Measurements from ENCODE around the gene RHOC.

Gene RHOC

DNA sequence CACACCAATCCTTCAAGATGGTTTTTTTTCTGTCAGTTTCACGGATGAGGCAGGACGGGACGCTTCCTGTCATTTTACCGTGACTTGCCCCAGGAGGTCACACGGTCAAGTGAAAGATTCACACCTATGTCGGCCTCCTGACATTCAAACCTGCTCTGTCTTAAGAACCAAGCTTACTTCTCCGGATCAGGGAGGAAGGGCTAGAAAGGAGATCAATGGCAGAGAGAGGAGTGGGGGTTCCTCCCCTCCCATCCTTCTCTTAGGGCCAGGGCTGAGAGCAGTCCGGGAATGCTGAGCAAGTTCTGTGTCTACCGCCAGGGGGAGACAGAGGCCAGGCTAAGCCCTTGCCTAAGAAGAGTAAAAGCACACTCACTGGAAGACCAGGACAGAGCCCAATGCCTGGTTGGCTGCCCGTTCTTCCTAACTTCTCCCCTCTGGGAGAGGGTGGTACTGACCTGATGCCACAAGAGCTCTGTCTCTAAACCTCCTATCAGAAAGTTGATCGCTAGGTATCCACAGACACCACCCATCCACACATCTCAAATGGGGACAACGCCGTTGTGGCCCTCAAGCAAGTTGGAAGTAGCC lies 9.3 kb upstream of the RHOC start:
- Histone ChIP-seq H2BK15ac (replicated peaks; ENCODE audit: low read depth) (no peak overlapping the region), H4K8ac (ENCODE audit: low read depth, low read length) (no peak overlapping the region), H4K5ac (ENCODE audit: low read length) (no peak overlapping the region), H3K4me1 (ENCODE audit: control insufficient read depth, low read depth, low read length) (peaks cover 13% of the 10 kb centered on the region), H3K36me3 (ENCODE audit: control insufficient read depth, insufficient read depth, low read length) (no peaks in the 10 kb centered on the region), H2AK5ac (ENCODE audit: low read length) (peak overlapping the region; percentile 29), H3K79me2 (ENCODE audit: control insufficient read depth, insufficient read depth, low read length) (no peaks in the 10 kb centered on the region), H2BK120ac (ENCODE audit: low read depth, low read length) (no peak overlapping the region), H3K79me1 (ENCODE audit: low read length) (no peaks in the 10 kb centered on the region), H3K4me3 (ENCODE audit: low read length) (no peak overlapping the region), H3K27ac (ENCODE audit: low read depth, low read length) (no peak overlapping the region), H3K27me3 (ENCODE audit: insufficient read depth, low read length, poor library complexity) (no peaks in the 10 kb centered on the region), H2BK5ac (ENCODE audit: low read length) (peak overlapping the region; percentile 29), H3K4me2 (ENCODE audit: low read length) (peak overlapping the region; percentile 81), H3K4ac (ENCODE audit: low read depth, low read length) (no peak overlapping the region), H3K9ac (ENCODE audit: low read length) (peak overlapping the region; percentile 48), H3K23ac (ENCODE audit: low read length) (no peak overlapping the region), H3K56ac (ENCODE audit: low read length) (no peak overlapping the region), H3K18ac (ENCODE audit: low read length) (no peak overlapping the region)
- no CpG with 5 or more reads among the region's 13 CpGs for WGBS (ENCODE audit: extremely low coverage, insufficient coverage, low lambda C conversion rate)
- DNase-seq, result peak; percentile 97

DNA sequence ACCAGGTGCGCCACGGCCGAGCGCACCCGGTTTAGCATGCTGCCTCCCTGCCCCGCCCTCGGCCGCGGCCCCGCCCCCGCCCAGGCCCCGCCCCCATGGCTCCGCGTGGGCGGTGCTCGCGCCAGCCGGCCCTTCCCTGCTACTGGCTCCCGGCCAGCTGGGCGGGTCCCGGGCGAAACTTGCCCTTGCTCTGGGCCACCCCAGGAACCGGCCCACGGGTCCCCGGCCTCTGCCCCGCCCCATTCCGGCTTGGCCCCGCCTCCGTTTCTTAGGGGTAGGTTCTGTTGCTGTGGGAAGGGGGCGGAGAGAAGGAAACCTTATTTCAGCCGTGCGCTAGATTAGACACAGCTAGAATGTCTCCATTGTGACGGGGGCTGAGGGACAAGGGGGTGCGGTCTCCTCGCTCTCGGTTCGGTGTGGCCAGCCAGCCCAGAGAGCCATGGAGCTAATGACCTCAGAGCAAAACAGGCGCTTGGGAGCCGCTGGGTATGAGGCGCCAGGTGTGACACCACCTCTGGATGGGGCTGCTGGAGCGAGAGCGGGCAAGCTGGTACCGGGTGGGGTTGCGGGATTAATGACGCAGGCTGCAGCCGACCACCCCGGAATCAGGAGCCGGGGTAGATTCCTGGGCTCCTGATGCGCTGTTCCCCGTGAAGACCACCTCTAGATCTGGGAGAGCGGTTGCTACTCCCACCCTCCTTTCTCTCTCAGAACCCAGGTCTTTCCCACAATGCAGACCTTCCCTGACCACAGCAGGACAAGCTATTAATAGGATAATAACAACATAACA lies 8.5 kb upstream of the RHOC start, which contains the start of gene PPM1J:
Gene PPM1J (minus strand): TSS at position 69 of the 790 bp plus-strand sequence. CDS start 31 bp downstream, at position 38.
- no peak within 1 kb of the TSS for H3K4ac ChIP-seq (ENCODE audit: low read depth, low read length)
- peak within 1 kb of the TSS; percentile 75 for H3K56ac ChIP-seq (ENCODE audit: low read length)
- no peak within 1 kb of the TSS for H3K27ac ChIP-seq (ENCODE audit: low read depth, low read length)
- H2BK15ac ChIP-seq (replicated peaks; ENCODE audit: low read depth), result no peak within 1 kb of the TSS
- no peaks in the 10 kb centered on the region for H3K36me3 ChIP-seq (ENCODE audit: control insufficient read depth, insufficient read depth, low read length)
- peak; percentile 98 for DNase-seq
- H4K5ac ChIP-seq (ENCODE audit: low read length), result no peak within 1 kb of the TSS
- peak within 1 kb of the TSS; percentile 12 for H3K18ac ChIP-seq (ENCODE audit: low read length)
- H2BK5ac ChIP-seq (ENCODE audit: low read length), result no peak within 1 kb of the TSS
- H2AK5ac ChIP-seq (ENCODE audit: low read length), result no peak within 1 kb of the TSS
- H3K27me3 ChIP-seq (ENCODE audit: insufficient read depth, low read length, poor library complexity), result no peaks in the 10 kb centered on the region
- H3K4me2 ChIP-seq (ENCODE audit: low read length), result peak within 1 kb of the TSS; percentile 99
- no peak within 1 kb of the TSS for H4K8ac ChIP-seq (ENCODE audit: low read depth, low read length)
- peak within 1 kb of the TSS; percentile 57 for H3K4me3 ChIP-seq (ENCODE audit: low read length)
- peak within 1 kb of the TSS; percentile 96 for H3K23ac ChIP-seq (ENCODE audit: low read length)
- whole genome bisulfite sequencing (ENCODE audit: extremely low coverage, insufficient coverage, low lambda C conversion rate), result no CpG with 5 or more reads among the region's 51 CpGs
- no peaks in the 10 kb centered on the region for H3K79me1 ChIP-seq (ENCODE audit: low read length)
- no peaks in the 10 kb centered on the region for H3K79me2 ChIP-seq (ENCODE audit: control insufficient read depth, insufficient read depth, low read length)
- peaks cover 13% of the 10 kb centered on the region for H3K4me1 ChIP-seq (ENCODE audit: control insufficient read depth, low read depth, low read length)
- no peak within 1 kb of the TSS for H2BK120ac ChIP-seq (ENCODE audit: low read depth, low read length)
- peak within 1 kb of the TSS; percentile 67 for H3K9ac ChIP-seq (ENCODE audit: low read length)

DNA sequence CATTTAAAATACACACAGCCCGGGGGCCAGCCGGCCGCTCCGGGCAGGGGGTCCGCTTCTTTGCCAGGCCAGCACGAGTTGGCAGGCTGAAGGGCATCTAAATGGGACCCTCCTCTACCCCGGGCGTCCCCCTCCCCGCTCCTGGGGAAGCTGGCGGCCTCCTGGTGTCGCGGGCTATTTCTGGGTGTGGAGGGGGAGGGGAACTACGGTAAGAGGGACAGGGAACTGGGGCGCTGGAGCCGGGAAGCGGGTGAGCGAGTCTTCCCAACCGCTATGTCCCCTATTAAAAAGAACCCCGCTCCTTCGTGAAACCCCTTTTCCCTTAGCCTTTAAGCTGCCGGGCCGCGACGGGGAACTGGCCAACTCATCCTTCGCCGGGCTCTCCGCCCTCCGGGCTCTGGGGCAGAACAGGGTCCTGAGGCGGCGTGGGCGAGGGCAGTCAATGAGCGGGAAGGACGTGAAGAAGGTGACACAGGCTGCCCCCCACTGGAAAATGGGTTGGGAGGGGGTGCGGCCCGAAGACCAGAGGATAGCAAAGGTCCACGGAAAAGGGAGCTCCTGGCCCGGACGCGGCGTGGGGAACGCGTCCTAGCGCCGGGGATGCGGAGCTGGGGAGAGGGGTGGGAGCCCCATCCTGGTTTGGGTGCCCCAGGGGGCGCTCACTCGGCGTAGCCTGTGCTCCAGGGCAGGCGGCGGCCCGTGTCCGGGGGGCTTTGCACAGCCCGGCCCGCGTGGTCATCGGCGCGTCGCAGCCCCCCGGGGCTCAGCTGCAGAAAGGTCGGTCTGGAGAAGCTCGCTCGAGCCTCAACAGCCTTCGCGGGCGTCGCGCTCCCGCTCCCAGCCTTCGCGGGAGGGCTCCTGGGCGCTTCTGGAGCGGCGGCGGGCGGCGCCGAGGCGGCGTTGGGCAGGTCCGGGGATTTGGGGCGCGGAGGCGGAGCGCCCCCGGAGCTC lies 7.7 kb upstream of the RHOC start:
- Histone ChIP-seq H3K4me3 (ENCODE audit: low read length) (peak overlapping the region; percentile 57), H3K4me2 (ENCODE audit: low read length) (peak overlapping the region; percentile 99), H3K79me1 (ENCODE audit: low read length) (no peaks in the 10 kb centered on the region), H3K23ac (ENCODE audit: low read length) (peak overlapping the region; percentile 96), H2BK15ac (replicated peaks; ENCODE audit: low read depth) (no peak overlapping the region), H4K5ac (ENCODE audit: low read length) (no peak overlapping the region), H3K27ac (ENCODE audit: low read depth, low read length) (no peak overlapping the region), H2AK5ac (ENCODE audit: low read length) (no peak overlapping the region), H3K4me1 (ENCODE audit: control insufficient read depth, low read depth, low read length) (peaks cover 13% of the 10 kb centered on the region), H3K56ac (ENCODE audit: low read length) (peak overlapping the region; percentile 75), H2BK5ac (ENCODE audit: low read length) (no peak overlapping the region), H2BK120ac (ENCODE audit: low read depth, low read length) (no peak overlapping the region), H3K9ac (ENCODE audit: low read length) (peak overlapping the region; percentile 67), H3K79me2 (ENCODE audit: control insufficient read depth, insufficient read depth, low read length) (no peaks in the 10 kb centered on the region), H3K4ac (ENCODE audit: low read depth, low read length) (no peak overlapping the region), H3K36me3 (ENCODE audit: control insufficient read depth, insufficient read depth, low read length) (no peaks in the 10 kb centered on the region), H3K27me3 (ENCODE audit: insufficient read depth, low read length, poor library complexity) (no peaks in the 10 kb centered on the region), H4K8ac (ENCODE audit: low read depth, low read length) (no peak overlapping the region), H3K18ac (ENCODE audit: low read length) (peak overlapping the region; percentile 12)
- WGBS (ENCODE audit: extremely low coverage, insufficient coverage, low lambda C conversion rate), result no CpG with 5 or more reads among the region's 86 CpGs
- no peak for DNase-seq

DNA sequence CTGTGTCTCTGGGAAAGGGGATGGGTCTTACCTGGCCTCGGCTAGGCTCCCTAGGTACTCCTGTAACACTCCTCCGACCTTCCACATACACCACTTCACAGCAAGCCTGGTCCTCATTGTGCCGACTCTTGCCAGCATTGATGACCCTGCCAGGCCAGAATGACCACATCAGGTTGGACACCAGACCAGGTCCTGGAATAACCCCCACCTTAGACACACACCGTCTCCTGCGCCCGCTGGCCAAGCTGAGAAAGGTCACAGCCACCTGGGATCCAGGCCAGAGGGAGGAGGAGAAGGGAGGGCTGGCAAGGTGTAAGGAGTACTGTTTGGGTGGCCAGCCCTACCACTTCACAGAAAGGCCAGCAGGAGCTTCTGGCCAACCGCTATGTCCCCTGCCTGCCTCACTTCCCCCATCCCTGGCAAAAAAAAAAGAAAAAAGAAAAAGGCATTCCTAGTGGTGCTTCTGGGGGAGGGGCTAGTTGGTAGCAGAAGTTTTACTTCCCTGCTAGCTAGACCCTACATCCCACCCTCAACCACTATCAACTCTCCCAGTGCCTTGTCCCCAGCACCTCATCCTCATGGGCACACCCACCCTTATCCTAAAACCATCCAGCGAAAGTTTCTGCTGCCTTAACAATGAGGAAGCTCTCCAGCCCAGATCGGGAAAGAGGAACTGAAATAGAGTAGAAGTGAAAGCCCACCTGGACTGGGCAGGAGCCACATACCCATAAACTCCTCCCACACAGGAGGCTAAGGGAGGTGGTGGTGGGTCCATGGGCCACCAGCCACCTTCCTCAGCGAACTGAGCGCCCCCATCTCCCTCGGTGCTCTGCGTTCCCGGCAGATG lies 6.8 kb upstream of the RHOC start:
- H3K4me2 ChIP-seq (ENCODE audit: low read length), result peak overlapping the region; percentile 99

DNA sequence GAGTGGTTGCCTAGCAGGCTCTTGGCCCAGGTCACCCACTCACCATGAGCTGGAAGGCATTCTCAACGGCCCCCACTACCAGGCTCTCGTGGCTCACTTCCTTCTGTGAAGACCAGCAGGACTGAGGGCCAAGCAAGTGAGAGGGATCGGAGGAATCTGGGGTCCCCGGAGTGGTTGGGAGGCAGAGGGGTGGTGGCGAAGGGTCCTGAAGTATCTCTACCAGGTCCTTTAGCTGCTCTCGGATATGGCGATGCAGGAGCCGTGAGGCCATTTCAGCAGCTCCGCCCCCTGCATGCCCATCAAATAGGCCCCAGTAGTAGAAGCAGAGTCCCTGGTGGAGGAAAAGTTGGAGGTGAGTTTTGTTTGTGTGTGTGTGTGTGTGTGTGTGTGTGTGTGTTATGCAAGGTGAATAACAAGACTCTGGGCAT lies 5.8 kb upstream of the RHOC start:
- no CpG with 5 or more reads among the region's 9 CpGs for WGBS (ENCODE audit: extremely low coverage, insufficient coverage, low lambda C conversion rate)
- H3K79me1 ChIP-seq (ENCODE audit: low read length), result no peaks in the 10 kb centered on the region
- H4K5ac ChIP-seq (ENCODE audit: low read length), result no peak overlapping the region

More for the DNA sequence above, 6.8 kb upstream of the RHOC start:
- no peaks in the 10 kb centered on the region for H3K36me3 ChIP-seq (ENCODE audit: control insufficient read depth, insufficient read depth, low read length)
- no peak overlapping the region for H3K4ac ChIP-seq (ENCODE audit: low read depth, low read length)
- H3K4me1 ChIP-seq (ENCODE audit: control insufficient read depth, low read depth, low read length), result peaks cover 13% of the 10 kb centered on the region
- peak overlapping the region; percentile 50 for H3K23ac ChIP-seq (ENCODE audit: low read length)
- H3K27ac ChIP-seq (ENCODE audit: low read depth, low read length), result no peak overlapping the region
- no peaks in the 10 kb centered on the region for H3K27me3 ChIP-seq (ENCODE audit: insufficient read depth, low read length, poor library complexity)
- DNase-seq, result peak; percentile 66
- H4K5ac ChIP-seq (ENCODE audit: low read length), result no peak overlapping the region
- peak overlapping the region; percentile 72 for H2AK5ac ChIP-seq (ENCODE audit: low read length)
- H3K4me3 ChIP-seq (ENCODE audit: low read length), result peak overlapping the region; percentile 57
- no peak overlapping the region for H2BK120ac ChIP-seq (ENCODE audit: low read depth, low read length)
- H3K79me1 ChIP-seq (ENCODE audit: low read length), result no peaks in the 10 kb centered on the region
- no peak overlapping the region for H4K8ac ChIP-seq (ENCODE audit: low read depth, low read length)
- WGBS (ENCODE audit: extremely low coverage, insufficient coverage, low lambda C conversion rate), result no CpG with 5 or more reads among the region's 14 CpGs
- H3K18ac ChIP-seq (ENCODE audit: low read length), result peak overlapping the region; percentile 12
- H3K9ac ChIP-seq (ENCODE audit: low read length), result peak overlapping the region; percentile 67
- H2BK15ac ChIP-seq (replicated peaks; ENCODE audit: low read depth), result no peak overlapping the region
- no peak overlapping the region for H2BK5ac ChIP-seq (ENCODE audit: low read length)
- peak overlapping the region; percentile 71 for H3K56ac ChIP-seq (ENCODE audit: low read length)
- H3K79me2 ChIP-seq (ENCODE audit: control insufficient read depth, insufficient read depth, low read length), result no peaks in the 10 kb centered on the region

More for the DNA sequence above, 5.8 kb upstream of the RHOC start:
- no peaks in the 10 kb centered on the region for H3K79me2 ChIP-seq (ENCODE audit: control insufficient read depth, insufficient read depth, low read length)
- H3K36me3 ChIP-seq (ENCODE audit: control insufficient read depth, insufficient read depth, low read length), result no peaks in the 10 kb centered on the region
- no peaks in the 10 kb centered on the region for H3K27me3 ChIP-seq (ENCODE audit: insufficient read depth, low read length, poor library complexity)
- H3K9ac ChIP-seq (ENCODE audit: low read length), result no peak overlapping the region
- no peak overlapping the region for H3K27ac ChIP-seq (ENCODE audit: low read depth, low read length)
- no peak overlapping the region for H2BK120ac ChIP-seq (ENCODE audit: low read depth, low read length)
- H3K4ac ChIP-seq (ENCODE audit: low read depth, low read length), result no peak overlapping the region
- no peak overlapping the region for H2AK5ac ChIP-seq (ENCODE audit: low read length)
- no peak overlapping the region for H3K56ac ChIP-seq (ENCODE audit: low read length)
- no peak overlapping the region for H3K23ac ChIP-seq (ENCODE audit: low read length)
- peak; percentile 57 for DNase-seq
- H3K4me2 ChIP-seq (ENCODE audit: low read length), result no peak overlapping the region
- H3K4me3 ChIP-seq (ENCODE audit: low read length), result no peak overlapping the region
- H3K4me1 ChIP-seq (ENCODE audit: control insufficient read depth, low read depth, low read length), result peaks cover 13% of the 10 kb centered on the region
- no peak overlapping the region for H4K8ac ChIP-seq (ENCODE audit: low read depth, low read length)
- H2BK5ac ChIP-seq (ENCODE audit: low read length), result no peak overlapping the region
- H3K18ac ChIP-seq (ENCODE audit: low read length), result no peak overlapping the region
- H2BK15ac ChIP-seq (replicated peaks; ENCODE audit: low read depth), result no peak overlapping the region
